IMR-90 (cell line): Measurements from ENCODE around the gene PTEN. TPM values are rescaled to one million over a fixed set of nuclear protein-coding genes. Genes with fewer than 3 reads are reported as not detected.

Source experiments
- ATAC-seq: fragments of 200-7000 bp; cut with Tn5 transposase; 2 replicates; pipeline ENCODE4 v1.9.1; 2020; ENCODE audit warnings: low read depth, mild to moderate bottlenecking, moderate library complexity
- BruUV-seq: library from RNA; stranded (reverse); fragments of 400-500 nt; replicated peaks from 2 replicates; lab custom pipeline; 2021; lab: Mats Ljungman, UMichigan
- CTCF ChIA-PET: fragments of 300-600 bp; formaldehyde crosslinking; extraction: SDS; loops from one replicate; lab custom pipeline; 2021; ENCODE audit warnings: antibody characterized with exemption; lab: Yijun Ruan, JAX
- POLR2A ChIA-PET: fragments of 300-600 bp; sonication (Branson Sonifier 250); formaldehyde crosslinking; loops from one replicate; lab custom pipeline; 2022; ENCODE audit warnings: antibody characterized with exemption; ENCODE audit not compliant: unreplicated experiment; lab: Charles Lee
- DNase-seq: peaks from one replicate; pipeline ENCODE4 v3.0.0; 2013
- H2AFZ ChIP-seq: replicated peaks from 2 replicates; pipeline ENCODE3; 2013; ENCODE audit warnings: low read length, mild to moderate bottlenecking; ENCODE audit not compliant: poor library complexity
- H2AK5ac ChIP-seq: 2 replicates; pipeline ENCODE4 v1.6.1; 2013; ENCODE audit warnings: low read depth, low read length, inconsistent platforms
- H2AK9ac ChIP-seq: replicated peaks from 2 replicates; pipeline ENCODE3; 2013; ENCODE audit warnings: mild to moderate bottlenecking, low read depth, low read length, moderate library complexity; ENCODE audit not compliant: poor library complexity
- H2BK120ac ChIP-seq: 2 replicates; pipeline ENCODE4 v1.6.1; 2013; ENCODE audit warnings: low read depth, low read length, inconsistent platforms
- H2BK15ac ChIP-seq: 3 replicates; pipeline ENCODE4 v1.6.1; 2013; ENCODE audit warnings: low read depth, low read length, inconsistent platforms
- H2BK20ac ChIP-seq: 2 replicates; pipeline ENCODE4 v1.6.1; 2013; ENCODE audit warnings: low read depth, mild to moderate bottlenecking, inconsistent platforms, low read length, moderate library complexity
- H2BK5ac ChIP-seq: 2 replicates; pipeline ENCODE4 v1.6.1; 2013; ENCODE audit warnings: mild to moderate bottlenecking, low read depth, low read length, inconsistent platforms; ENCODE audit not compliant: poor library complexity, severe bottlenecking
- H3K14ac ChIP-seq: replicated peaks from 2 replicates; pipeline ENCODE4 v1.6.1; 2013; ENCODE audit warnings: low read depth, low read length, inconsistent platforms
- H3K18ac ChIP-seq: 2 replicates; pipeline ENCODE4 v1.6.1; 2013; ENCODE audit warnings: low read depth, low read length, control low read depth
- H3K23ac ChIP-seq: 2 replicates; pipeline ENCODE4 v1.6.1; 2013; ENCODE audit warnings: low read depth, low read length, inconsistent platforms
- H3K27ac ChIP-seq: 2 replicates; pipeline ENCODE4 v1.5.1; 2013; ENCODE audit warnings: mild to moderate bottlenecking, control low read depth, low read length; ENCODE audit not compliant: insufficient read depth
- H3K27me3 ChIP-seq: 2 replicates; pipeline ENCODE4 v1.6.1; 2013; ENCODE audit warnings: low read length; ENCODE audit not compliant: control insufficient read depth, insufficient read depth
- H3K36me3 ChIP-seq: 2 replicates; pipeline ENCODE4 v1.6.1; 2013; ENCODE audit warnings: low read length, mixed read lengths; ENCODE audit not compliant: control insufficient read depth, insufficient read depth
- H3K4ac ChIP-seq: 2 replicates; pipeline ENCODE4 v1.6.1; 2013; ENCODE audit warnings: low read depth, low read length, inconsistent platforms
- H3K4me1 ChIP-seq: 2 replicates; pipeline ENCODE4 v1.6.1; 2013; ENCODE audit warnings: low read length, mixed read lengths; ENCODE audit not compliant: control insufficient read depth, insufficient read depth
- H3K4me2 ChIP-seq: 2 replicates; pipeline ENCODE4 v1.6.1; 2013; ENCODE audit warnings: low read depth, mild to moderate bottlenecking, control low read depth, low read length, moderate library complexity
- H3K4me3 ChIP-seq: 2 replicates; pipeline ENCODE4 v1.5.1; 2013; ENCODE audit warnings: low read depth, mild to moderate bottlenecking, control low read depth, low read length, moderate library complexity; ENCODE audit not compliant: insufficient read depth
- H3K56ac ChIP-seq: 2 replicates; pipeline ENCODE4 v1.6.1; 2013; ENCODE audit warnings: low read length, inconsistent platforms; ENCODE audit not compliant: insufficient read depth; ENCODE audit errors: extremely low read depth
- H3K79me1 ChIP-seq, 2 experiments: 2 replicates each; pipeline ENCODE4 v1.6.1; 2013; ENCODE audit warnings: low read length in 2 of 2, inconsistent platforms in 1 of 2, low read depth in 1 of 2
- H3K9ac ChIP-seq: 2 replicates; pipeline ENCODE4 v1.6.1; 2013; ENCODE audit warnings: low read depth, low read length, control low read depth
- H3K9me1 ChIP-seq: 2 replicates; pipeline ENCODE4 v1.6.1; 2013; ENCODE audit warnings: low read length, inconsistent platforms; ENCODE audit not compliant: insufficient read depth
- H3K9me3 ChIP-seq: 2 replicates; pipeline ENCODE4 v1.6.1; 2013; ENCODE audit warnings: low read length; ENCODE audit not compliant: control insufficient read depth, insufficient read depth
- H4K20me1 ChIP-seq: 2 replicates; pipeline ENCODE4 v1.6.1; 2013; ENCODE audit warnings: low read length, inconsistent platforms; ENCODE audit not compliant: insufficient read depth
- H4K5ac ChIP-seq: 2 replicates; pipeline ENCODE4 v1.6.1; 2013; ENCODE audit warnings: mild to moderate bottlenecking, low read depth, low read length, control low read depth
- H4K8ac ChIP-seq, 2 experiments: 2 replicates each; pipeline ENCODE4 v1.6.1; 2013; ENCODE audit warnings: low read depth in 2 of 2, low read length in 2 of 2, control low read depth in 1 of 2, inconsistent platforms in 1 of 2
- H4K91ac ChIP-seq: 2 replicates; pipeline ENCODE4 v1.6.1; 2013; ENCODE audit warnings: low read depth, low read length, inconsistent platforms; ENCODE audit not compliant: insufficient read depth
- BHLHE40 ChIP-seq: fragments of 150-350 bp; IDR thresholded peaks from 2 replicates; pipeline ENCODE4 v1.6.1; 2016; ENCODE audit warnings: mild to moderate bottlenecking, low read depth, low read length
- CEBPB ChIP-seq: IDR thresholded peaks from 2 replicates; pipeline ENCODE4 v1.6.1; 2012; ENCODE audit warnings: low read depth, low read length, improper control_type of control experiment
- CHD1 ChIP-seq: IDR thresholded peaks from 2 replicates; pipeline ENCODE4 v1.6.1; 2012; ENCODE audit warnings: low read depth, low read length, improper control_type of control experiment
- FOS ChIP-seq: fragments of 150-350 bp; IDR thresholded peaks from 2 replicates; pipeline ENCODE4 v1.6.1; 2016; ENCODE audit warnings: low read depth, low read length
- MAZ ChIP-seq: IDR thresholded peaks from 2 replicates; pipeline ENCODE4 v1.6.1; 2012; ENCODE audit warnings: low read depth, mild to moderate bottlenecking, low read length, improper control_type of control experiment, moderate library complexity, borderline replicate concordance
- MXI1 ChIP-seq: IDR thresholded peaks from 2 replicates; pipeline ENCODE4 v1.6.1; 2012; ENCODE audit warnings: low read depth, mild to moderate bottlenecking, low read length, moderate library complexity, borderline replicate concordance
- NFE2L2 ChIP-seq: fragments of 150-350 bp; IDR thresholded peaks from 2 replicates; pipeline ENCODE4 v1.6.1; 2016; ENCODE audit warnings: low read depth, mild to moderate bottlenecking, low read length
- POLR2A ChIP-seq: IDR thresholded peaks from 2 replicates; pipeline ENCODE4 v1.6.1; 2012; ENCODE audit warnings: mild to moderate bottlenecking, low read depth, low read length
- RCOR1 ChIP-seq: IDR thresholded peaks from 2 replicates; pipeline ENCODE4 v1.6.1; 2012; ENCODE audit warnings: mild to moderate bottlenecking, low read length, improper control_type of control experiment; ENCODE audit not compliant: insufficient replicate concordance
- WGBS, 2 experiments: methylation state at CpG; one replicate each; pipeline versions ENCODE4 v1.1.5 to v1.1.7; 2013; ENCODE audit warnings: missing lambda C conversion rate in 2 of 2; ENCODE audit not compliant: insufficient read length in 1 of 2; ENCODE audit errors: extremely low coverage in 2 of 2; 5-methylcytosine and 5-hydroxymethylcytosine counted together
- dilution Hi-C: fragments of 300-500 bp; cut with HindIII; formaldehyde crosslinking; loops from one replicate; pipeline ENCODE4 v1.14.3; 2018; ENCODE audit warnings: low sequenced_read_pairs; ENCODE audit not compliant: unreplicated experiment
- in situ Hi-C: fragments of 300-500 bp; cut with MboI; formaldehyde crosslinking; loops from 3 replicates; pipeline ENCODE4 v1.14.3; 2019; ENCODE audit warnings: low sequenced_read_pairs, inconsistent platforms, mixed read lengths
- intact Hi-C: fragments of 100-400 bp; cut with micrococcal nuclease; formaldehyde crosslinking; loops from 2 replicates; pipeline ENCODE4 v1.10.0; 2022
- polyA plus RNA-seq, 3 experiments: library from polyadenylated mRNA; depleted of rRNA; stranded (reverse); fragments of >200 nt; gene quantifications; 2 replicates each; pipeline ENCODE4 v1.2.3, GENCODE V29; 2012; ENCODE audit warnings: low replicate concordance in 1 of 3
- total RNA-seq: library from RNA; depleted of rRNA; stranded (reverse); fragments of >200 nt; gene quantifications from 2 replicates; pipeline ENCODE4 v1.2.3, GENCODE V29; 2012
- TF ChIP-seq, protein P1 (sequence below): fragments of 150-350 bp; IDR thresholded peaks from 2 replicates; pipeline ENCODE4 v1.6.1; 2016; ENCODE audit warnings: low read depth, mild to moderate bottlenecking, low read length, moderate library complexity, borderline replicate concordance
- TF ChIP-seq, protein P2 (sequence below): fragments of 150-350 bp; IDR thresholded peaks from 2 replicates; pipeline ENCODE4 v1.6.1; 2017; ENCODE audit warnings: mild to moderate bottlenecking, antibody characterized with exemption, low read length, low read depth
- TF ChIP-seq, protein P3 (sequence below): conservative IDR thresholded peaks from 2 replicates; pipeline ENCODE4 v1.5.1; 2012; ENCODE audit warnings: mild to moderate bottlenecking, low read depth, low read length, improper control_type of control experiment

The PTEN gene
- total and polyA plus RNA-seq, 2 of the 4 experiments (the other 2 are of a cell fraction): 12.0 to 38.9 TPM

DNA sequence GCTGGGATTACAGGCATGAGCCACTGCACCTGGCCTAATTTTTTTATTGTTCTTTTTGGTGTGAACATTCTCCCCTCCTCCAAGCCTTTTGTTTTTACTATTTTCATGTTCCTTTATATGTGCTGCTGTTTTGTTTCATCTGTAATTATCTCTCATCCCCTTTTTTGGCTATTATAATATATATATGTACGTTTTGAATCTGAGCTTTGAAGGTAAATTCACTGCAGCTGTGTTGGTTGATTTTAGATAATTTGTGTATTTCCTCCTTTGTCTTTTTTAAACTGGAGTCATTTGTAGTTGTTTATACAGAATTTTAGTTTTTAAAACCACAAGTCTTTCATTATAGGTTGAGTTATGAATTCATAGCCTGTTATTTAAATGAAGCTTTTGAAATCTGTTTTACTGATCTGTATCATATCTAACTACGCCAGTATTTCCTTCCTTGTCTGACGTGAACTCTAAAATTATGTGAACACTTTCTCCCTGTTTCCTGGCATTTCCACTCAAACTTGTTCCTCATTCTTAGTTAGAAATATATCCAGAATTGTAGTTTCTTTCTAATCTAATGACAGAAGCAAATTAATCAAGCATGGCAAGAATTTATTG lies 54.9 kb downstream of the PTEN start:
- CTCF ChIA-PET: interaction anchor here (0.6 kb wide), 1 partner anchor 196 kb away, joined by 3 read pairs; no protein-coding TSS in a partner anchor
- Histone ChIP-seq H3K9me3 (peaks cover 2% of the 10 kb centered on the region; the same call in 1 of the 2 replicates), H4K8ac (no peak overlapping the region), H2AK9ac (no peak overlapping the region), H2AFZ (no peak overlapping the region), H2BK15ac (no peak overlapping the region), H4K20me1 (peaks cover 84% of the 10 kb centered on the region), H3K14ac (no peak overlapping the region), H3K4me3 (no peak overlapping the region), H2BK5ac (no peak overlapping the region), H3K23ac (no peak overlapping the region), H3K9me1 (peaks cover 18% of the 10 kb centered on the region), H2BK120ac (no peak overlapping the region), H3K36me3 (peaks cover 4% of the 10 kb centered on the region; the same call in 1 of the 2 replicates), H3K27ac (no peak overlapping the region), H3K56ac (no peak overlapping the region), H2AK5ac (no peak overlapping the region), H3K18ac (no peak overlapping the region), H2BK20ac (no peak overlapping the region), H3K4ac (no peak overlapping the region), H4K5ac (no peak overlapping the region), H4K91ac (no peak overlapping the region), H3K27me3 (no peaks in the 10 kb centered on the region), H3K79me1 (peaks cover 27 to 61% of the 10 kb centered on the region in 2 experiments), H3K4me2 (no peak overlapping the region), H3K4me1 (peaks cover 5% of the 10 kb centered on the region; the same call in 1 of the 2 replicates), H3K9ac (no peak overlapping the region)
- dilution Hi-C loops: no loop called here
- TF ChIP-seq CHD1: no peak
- TF ChIP-seq FOS: no peak
- no peak for TF ChIP-seq CEBPB
- TF ChIP-seq NFE2L2: no peak
- TF ChIP-seq BHLHE40: no peak
- TF ChIP-seq MXI1: no peak
- TF ChIP-seq, protein P1, sequence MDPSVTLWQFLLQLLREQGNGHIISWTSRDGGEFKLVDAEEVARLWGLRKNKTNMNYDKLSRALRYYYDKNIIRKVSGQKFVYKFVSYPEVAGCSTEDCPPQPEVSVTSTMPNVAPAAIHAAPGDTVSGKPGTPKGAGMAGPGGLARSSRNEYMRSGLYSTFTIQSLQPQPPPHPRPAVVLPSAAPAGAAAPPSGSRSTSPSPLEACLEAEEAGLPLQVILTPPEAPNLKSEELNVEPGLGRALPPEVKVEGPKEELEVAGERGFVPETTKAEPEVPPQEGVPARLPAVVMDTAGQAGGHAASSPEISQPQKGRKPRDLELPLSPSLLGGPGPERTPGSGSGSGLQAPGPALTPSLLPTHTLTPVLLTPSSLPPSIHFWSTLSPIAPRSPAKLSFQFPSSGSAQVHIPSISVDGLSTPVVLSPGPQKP: no peak
- TF ChIP-seq MAZ: no peak
- TF ChIP-seq, protein P2, sequence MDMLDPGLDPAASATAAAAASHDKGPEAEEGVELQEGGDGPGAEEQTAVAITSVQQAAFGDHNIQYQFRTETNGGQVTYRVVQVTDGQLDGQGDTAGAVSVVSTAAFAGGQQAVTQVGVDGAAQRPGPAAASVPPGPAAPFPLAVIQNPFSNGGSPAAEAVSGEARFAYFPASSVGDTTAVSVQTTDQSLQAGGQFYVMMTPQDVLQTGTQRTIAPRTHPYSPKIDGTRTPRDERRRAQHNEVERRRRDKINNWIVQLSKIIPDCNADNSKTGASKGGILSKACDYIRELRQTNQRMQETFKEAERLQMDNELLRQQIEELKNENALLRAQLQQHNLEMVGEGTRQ: no peak
- no peak for TF ChIP-seq POLR2A
- no peak for TF ChIP-seq RCOR1
- TF ChIP-seq, protein P3, sequence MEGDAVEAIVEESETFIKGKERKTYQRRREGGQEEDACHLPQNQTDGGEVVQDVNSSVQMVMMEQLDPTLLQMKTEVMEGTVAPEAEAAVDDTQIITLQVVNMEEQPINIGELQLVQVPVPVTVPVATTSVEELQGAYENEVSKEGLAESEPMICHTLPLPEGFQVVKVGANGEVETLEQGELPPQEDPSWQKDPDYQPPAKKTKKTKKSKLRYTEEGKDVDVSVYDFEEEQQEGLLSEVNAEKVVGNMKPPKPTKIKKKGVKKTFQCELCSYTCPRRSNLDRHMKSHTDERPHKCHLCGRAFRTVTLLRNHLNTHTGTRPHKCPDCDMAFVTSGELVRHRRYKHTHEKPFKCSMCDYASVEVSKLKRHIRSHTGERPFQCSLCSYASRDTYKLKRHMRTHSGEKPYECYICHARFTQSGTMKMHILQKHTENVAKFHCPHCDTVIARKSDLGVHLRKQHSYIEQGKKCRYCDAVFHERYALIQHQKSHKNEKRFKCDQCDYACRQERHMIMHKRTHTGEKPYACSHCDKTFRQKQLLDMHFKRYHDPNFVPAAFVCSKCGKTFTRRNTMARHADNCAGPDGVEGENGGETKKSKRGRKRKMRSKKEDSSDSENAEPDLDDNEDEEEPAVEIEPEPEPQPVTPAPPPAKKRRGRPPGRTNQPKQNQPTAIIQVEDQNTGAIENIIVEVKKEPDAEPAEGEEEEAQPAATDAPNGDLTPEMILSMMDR: no peak
- DNase-seq (no peak), ATAC-seq (no peak)
- intact Hi-C loops: loop anchor here (5.0 kb wide), 1 partner anchor 36 kb away; no protein-coding TSS in a partner anchor
- no TSS peak for BruUV-seq
- in situ Hi-C loops: no loop called here
- POLR2A ChIA-PET: no interaction called here
- WGBS, 2 experiments: no CpG with 5 or more reads among the region's 3 CpGs
